BJ (cell line): Measurements from ENCODE around the gene CHML. TPM values are rescaled to one million over a fixed set of nuclear protein-coding genes. Genes with fewer than 3 reads are reported as not detected.

Experiments
- CTCF ChIA-PET: fragments of 350-600 bp; formaldehyde crosslinking; extraction: SDS; loops from one replicate; lab custom pipeline; 2021; ENCODE audit warnings: antibody characterized with exemption, inconsistent platforms; lab: Yijun Ruan, JAX
- POLR2A ChIA-PET: fragments of 300-600 bp; sonication (Branson Sonifier 250); formaldehyde crosslinking; extraction: SDS; loops from one replicate; lab custom pipeline; 2021; ENCODE audit warnings: antibody characterized with exemption; lab: Charles Lee
- DNase-seq: peaks from one replicate; pipeline ENCODE4 v3.0.0-alpha.2; 2011; ENCODE audit warnings: low read depth
- H3K27me3 ChIP-seq: 2 replicates; pipeline ENCODE4 v1.6.0; 2011; ENCODE audit warnings: low read length; ENCODE audit not compliant: control insufficient read depth, insufficient read depth
- H3K36me3 ChIP-seq: 2 replicates; pipeline ENCODE4 v1.5.1; 2011; ENCODE audit warnings: low read length; ENCODE audit not compliant: control insufficient read depth, insufficient read depth
- H3K4me3 ChIP-seq: 2 replicates; pipeline ENCODE4 v1.5.1; 2011; ENCODE audit warnings: low read depth, mild to moderate bottlenecking, control low read depth, low read length
- polyA plus RNA-seq: library from polyadenylated mRNA; depleted of rRNA; stranded (reverse); fragments of >200 nt; gene quantifications from 2 replicates; pipeline ENCODE4 v1.2.3, GENCODE V29; 2011
- TF ChIP-seq, protein P1 (sequence below): IDR thresholded peaks from 2 replicates; pipeline ENCODE4 v1.5.1; 2011; ENCODE audit warnings: low read depth, mild to moderate bottlenecking, control low read depth, inconsistent platforms, low read length, moderate library complexity; ENCODE audit not compliant: insufficient read depth

Gene CHML
- polyA plus RNA-seq, 1 experiment = 8.4 TPM

DNA sequence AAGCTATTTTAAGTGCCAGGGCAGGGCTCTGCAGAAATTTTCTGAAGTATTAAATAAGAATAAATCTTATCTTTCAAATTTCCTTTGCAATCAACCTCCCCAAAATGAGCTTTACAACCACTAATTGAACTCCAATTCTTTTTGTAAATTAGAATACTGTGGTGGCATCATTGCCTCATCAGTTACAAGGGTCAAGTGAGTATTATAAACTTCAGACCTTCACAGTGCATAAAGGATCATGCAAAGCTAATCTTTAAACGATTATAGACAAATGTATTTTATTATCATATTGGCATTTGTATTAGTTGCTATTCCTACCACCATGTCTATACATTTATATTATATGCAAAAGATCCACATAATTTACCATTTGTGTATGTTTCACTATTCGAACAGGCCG is 7.2 kb downstream of the CHML start:
- no peaks in the 10 kb centered on the region for H3K27me3 ChIP-seq
- POLR2A ChIA-PET = no interaction called here
- TF ChIP-seq, protein P1, sequence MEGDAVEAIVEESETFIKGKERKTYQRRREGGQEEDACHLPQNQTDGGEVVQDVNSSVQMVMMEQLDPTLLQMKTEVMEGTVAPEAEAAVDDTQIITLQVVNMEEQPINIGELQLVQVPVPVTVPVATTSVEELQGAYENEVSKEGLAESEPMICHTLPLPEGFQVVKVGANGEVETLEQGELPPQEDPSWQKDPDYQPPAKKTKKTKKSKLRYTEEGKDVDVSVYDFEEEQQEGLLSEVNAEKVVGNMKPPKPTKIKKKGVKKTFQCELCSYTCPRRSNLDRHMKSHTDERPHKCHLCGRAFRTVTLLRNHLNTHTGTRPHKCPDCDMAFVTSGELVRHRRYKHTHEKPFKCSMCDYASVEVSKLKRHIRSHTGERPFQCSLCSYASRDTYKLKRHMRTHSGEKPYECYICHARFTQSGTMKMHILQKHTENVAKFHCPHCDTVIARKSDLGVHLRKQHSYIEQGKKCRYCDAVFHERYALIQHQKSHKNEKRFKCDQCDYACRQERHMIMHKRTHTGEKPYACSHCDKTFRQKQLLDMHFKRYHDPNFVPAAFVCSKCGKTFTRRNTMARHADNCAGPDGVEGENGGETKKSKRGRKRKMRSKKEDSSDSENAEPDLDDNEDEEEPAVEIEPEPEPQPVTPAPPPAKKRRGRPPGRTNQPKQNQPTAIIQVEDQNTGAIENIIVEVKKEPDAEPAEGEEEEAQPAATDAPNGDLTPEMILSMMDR = no peak
- H3K4me3 ChIP-seq = no peak overlapping the region
- DNase-seq = no peak
- H3K36me3 ChIP-seq = peaks cover 2% of the 10 kb centered on the region; the same call in 1 of the 2 replicates
- CTCF ChIA-PET = interaction anchor here (2.0 to 2.4 kb wide), 2 partner anchors 8 to 22 kb away, joined by 6 to 12 read pairs; no protein-coding TSS in a partner anchor

DNA sequence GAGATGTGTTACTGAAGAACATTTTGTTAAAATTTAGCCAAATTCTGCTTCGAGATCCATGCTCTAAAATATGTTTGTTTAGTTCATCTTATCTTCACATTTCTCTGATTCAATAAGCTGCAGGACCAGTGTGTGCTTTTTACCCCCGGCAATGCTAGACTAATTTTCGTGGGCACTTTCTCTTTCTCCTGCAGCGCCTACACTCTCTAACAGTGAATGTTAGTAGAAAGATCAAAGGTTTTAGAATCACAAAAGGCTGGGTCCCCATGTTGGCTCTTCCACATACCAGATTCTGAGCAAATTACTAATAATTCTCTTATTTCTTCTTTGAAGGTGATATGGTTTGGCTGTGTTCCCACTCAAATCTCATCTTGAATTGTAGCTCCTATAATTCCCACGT is 8.5 kb downstream of the CHML start:
- H3K27me3 ChIP-seq = no peaks in the 10 kb centered on the region
- CTCF ChIA-PET = interaction anchor here (2.4 kb wide), 1 partner anchor 10 kb away, joined by 6 read pairs; no protein-coding TSS in a partner anchor
- no peak overlapping the region for H3K4me3 ChIP-seq
- POLR2A ChIA-PET = no interaction called here
- TF ChIP-seq, protein P1 = no peak
- DNase-seq = no peak
- H3K36me3 ChIP-seq = peaks cover 2% of the 10 kb centered on the region; the same call in 1 of the 2 replicates

DNA sequence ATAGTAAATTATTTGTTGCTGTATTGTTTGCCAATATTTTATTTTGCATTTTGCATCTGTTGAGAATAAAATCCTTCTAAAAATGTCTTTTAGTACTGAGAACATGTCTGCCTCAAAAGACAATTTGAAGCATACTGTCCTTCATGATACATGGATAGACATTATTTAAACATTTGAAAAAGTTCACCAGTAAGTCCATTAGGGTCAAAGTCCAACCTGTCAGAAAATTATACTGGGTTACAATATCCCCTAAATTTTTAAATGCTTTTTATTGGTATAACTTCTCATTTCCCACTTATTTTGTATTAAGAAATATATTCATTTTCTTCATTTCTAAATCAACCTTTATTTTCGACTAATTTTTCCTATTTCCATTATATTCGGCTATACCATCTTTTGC is 9.3 kb downstream of the CHML start:
- Histone ChIP-seq H3K4me3 (no peak overlapping the region), H3K36me3 (peaks cover 2% of the 10 kb centered on the region; the same call in 1 of the 2 replicates), H3K27me3 (no peaks in the 10 kb centered on the region)
- no peak for DNase-seq
- TF ChIP-seq, protein P1 = no peak
- ChIA-PET CTCF (no interaction called here), POLR2A (no interaction called here)

DNA sequence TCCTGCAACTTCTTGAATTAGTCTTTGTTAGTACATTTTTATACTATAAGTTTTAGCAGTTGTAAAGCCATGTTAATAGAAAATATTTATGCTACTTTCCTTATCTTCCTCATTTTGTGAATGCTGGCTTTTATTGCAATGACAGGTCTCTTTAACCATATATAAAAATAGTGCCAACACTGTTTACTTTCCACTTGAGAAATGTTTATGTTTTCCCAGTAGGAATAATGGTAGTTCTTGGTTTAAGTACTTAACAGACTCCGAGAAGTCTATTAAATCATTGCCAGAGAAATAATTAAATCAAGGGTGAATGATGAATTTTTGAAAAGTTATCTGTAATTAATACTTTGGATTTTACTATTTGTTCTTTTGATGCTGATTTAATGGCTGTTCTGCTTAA is 9.7 kb downstream of the CHML start:
- Histone ChIP-seq H3K4me3 (no peak overlapping the region), H3K27me3 (no peaks in the 10 kb centered on the region), H3K36me3 (peaks cover 1% of the 10 kb centered on the region; the same call in 1 of the 2 replicates)
- TF ChIP-seq, protein P1 = no peak
- ChIA-PET CTCF (no interaction called here), POLR2A (no interaction called here)
- no peak for DNase-seq

DNA sequence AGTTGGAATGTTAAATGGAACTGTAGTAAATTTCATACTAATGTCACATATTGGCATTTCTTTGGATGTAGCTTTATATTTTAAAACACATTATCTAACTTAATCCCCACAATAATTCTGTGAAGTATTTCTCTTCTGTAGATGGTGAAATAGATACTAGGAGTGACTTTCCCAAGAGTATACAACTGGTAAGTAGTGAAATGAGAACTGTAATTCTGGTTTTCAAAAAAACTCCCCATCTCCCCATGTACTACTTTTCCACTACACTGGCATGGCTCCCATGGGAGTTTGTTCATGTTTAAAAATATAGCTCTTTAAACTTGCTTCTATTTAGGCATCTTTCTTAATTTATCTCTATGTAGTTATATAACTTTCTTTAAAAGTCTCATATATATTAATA is 10.2 kb downstream of the CHML start:
- TF ChIP-seq, protein P1 = no peak
- CTCF ChIA-PET = interaction anchor here (0.7 to 1.0 kb wide), 2 partner anchors 19 to 100 kb away, joined by 3 read pairs; no protein-coding TSS in a partner anchor
- Histone ChIP-seq H3K27me3 (no peaks in the 10 kb centered on the region), H3K36me3 (no peaks in the 10 kb centered on the region), H3K4me3 (no peak overlapping the region)
- DNase-seq = no peak
- POLR2A ChIA-PET = no interaction called here
